HepG2 (cell line): ENCODE data around the gene UROS. TPM values are rescaled to one million over a fixed set of nuclear protein-coding genes. Genes with fewer than 3 reads are reported as not detected.
A peak's percentile ranks its signal among the peaks of the same experiment; 100 is the strongest.

Experiments used
- AHR ChIP-seq: IDR thresholded peaks from 2 replicates; pipeline ENCODE4 v1.6.1; 2018; ENCODE audit warnings: missing genetic modification reagents, missing compliant biosample characterization
- DNMT3B ChIP-seq: conservative IDR thresholded peaks from 2 replicates; pipeline ENCODE4 v1.6.1; 2016; ENCODE audit warnings: missing biosample characterization, control low read depth
- HOXA5 ChIP-seq: sonication (generic); formaldehyde crosslinking; IDR thresholded peaks from 2 replicates; pipeline ENCODE4 v1.4.0; 2020; ENCODE audit warnings: missing genetic modification reagents
- KDM1A ChIP-seq: IDR thresholded peaks from 2 replicates; pipeline ENCODE4 v1.6.1; 2016; ENCODE audit warnings: missing compliant biosample characterization
- MAFG ChIP-seq: sonication (generic); formaldehyde crosslinking; IDR thresholded peaks from 2 replicates; pipeline ENCODE4 v1.5.1; 2020; ENCODE audit warnings: mild to moderate bottlenecking, missing genetic modification reagents
- MBNL3 ChIP-seq: fragments of 250-450 bp; sonication (Bioruptor Pico); conservative IDR thresholded peaks from 2 replicates; pipeline ENCODE4 v1.8.0; 2022; ENCODE audit warnings: mild to moderate bottlenecking, inconsistent platforms
- NFE2L1 ChIP-seq: sonication (generic); formaldehyde crosslinking; IDR thresholded peaks from 2 replicates; pipeline ENCODE4 v1.4.0; 2020; ENCODE audit warnings: missing genetic modification reagents, mild to moderate bottlenecking, borderline replicate concordance
- PAX8 ChIP-seq: sonication (generic); formaldehyde crosslinking; IDR thresholded peaks from 2 replicates; pipeline ENCODE4 v1.8.0; 2022; ENCODE audit warnings: mild to moderate bottlenecking, missing genetic modification reagents, borderline replicate concordance
- PRDM15 ChIP-seq: sonication (generic); formaldehyde crosslinking; IDR thresholded peaks from 2 replicates; pipeline ENCODE4 v1.4.0; 2020; ENCODE audit warnings: missing genetic modification reagents
- SOX13 ChIP-seq, 3 experiments: fragments of 450-650 bp in 1 of 3; sonication (generic) in 1 of 3; formaldehyde crosslinking in 1 of 3; IDR thresholded peaks in 2 of 3; conservative IDR thresholded peaks in 1 of 3; 2 replicates each; pipeline versions ENCODE4 v1.5.0 to v1.6.1; 2016 to 2020; ENCODE audit warnings: antibody characterized with exemption in 1 of 3, mild to moderate bottlenecking in 1 of 3, missing compliant biosample characterization in 1 of 3, missing genetic modification reagents in 1 of 3, moderate library complexity in 1 of 3
- SOX5 ChIP-seq: IDR thresholded peaks from 2 replicates; pipeline ENCODE4 v1.6.1; 2016; ENCODE audit warnings: borderline replicate concordance
- STAG1 ChIP-seq: sonication (generic); formaldehyde crosslinking; IDR thresholded peaks from 2 replicates; pipeline ENCODE4 v1.4.0; 2020; ENCODE audit warnings: missing genetic modification reagents
- TBP ChIP-seq: sonication (generic); formaldehyde crosslinking; IDR thresholded peaks from 2 replicates; pipeline ENCODE4 v1.5.0; 2020; ENCODE audit warnings: missing genetic modification reagents
- ZBED4 ChIP-seq: sonication (generic); formaldehyde crosslinking; IDR thresholded peaks from 2 replicates; pipeline ENCODE4 v1.4.0; 2020; ENCODE audit warnings: missing genetic modification reagents, borderline replicate concordance
- ZBTB3 ChIP-seq: sonication (generic); formaldehyde crosslinking; IDR thresholded peaks from 2 replicates; pipeline ENCODE4 v1.4.0; 2020; ENCODE audit warnings: low read depth, mild to moderate bottlenecking, moderate library complexity, missing genetic modification reagents, borderline replicate concordance
- ZBTB38 ChIP-seq: sonication (generic); formaldehyde crosslinking; IDR thresholded peaks from 2 replicates; pipeline ENCODE4 v1.5.1; 2020; ENCODE audit warnings: mild to moderate bottlenecking, missing genetic modification reagents
- ZMYM2 ChIP-seq: sonication (generic); formaldehyde crosslinking; IDR thresholded peaks from 2 replicates; pipeline ENCODE4 v1.8.0; 2022; ENCODE audit warnings: mild to moderate bottlenecking, missing genetic modification reagents
- ZNF17 ChIP-seq: sonication (generic); formaldehyde crosslinking; IDR thresholded peaks from 2 replicates; pipeline ENCODE4 v1.5.0; 2020; ENCODE audit warnings: mild to moderate bottlenecking, missing genetic modification reagents
- ZNF180 ChIP-seq: sonication (generic); formaldehyde crosslinking; IDR thresholded peaks from 2 replicates; pipeline ENCODE4 v1.4.0; 2020; ENCODE audit warnings: low read depth, missing genetic modification reagents, borderline replicate concordance
- ZNF382 ChIP-seq: sonication (generic); formaldehyde crosslinking; IDR thresholded peaks from 2 replicates; pipeline ENCODE4 v1.5.0; 2020; ENCODE audit warnings: missing genetic modification reagents, mild to moderate bottlenecking, borderline replicate concordance
- ZNF709 ChIP-seq: sonication (generic); formaldehyde crosslinking; IDR thresholded peaks from 2 replicates; pipeline ENCODE4 v1.5.0; 2020; ENCODE audit warnings: mild to moderate bottlenecking, missing genetic modification reagents
- ZNF878 ChIP-seq: sonication (generic); formaldehyde crosslinking; IDR thresholded peaks from 2 replicates; pipeline ENCODE4 v1.8.1; 2023; ENCODE audit warnings: mild to moderate bottlenecking, missing genetic modification reagents, moderate library complexity
- ZSCAN22 ChIP-seq: sonication (generic); formaldehyde crosslinking; IDR thresholded peaks from 2 replicates; pipeline ENCODE4 v1.4.0; 2020; ENCODE audit warnings: mild to moderate bottlenecking, missing genetic modification reagents
- polyA plus RNA-seq, 8 experiments: library from polyadenylated mRNA; depleted of rRNA in 3 of 8; stranded (reverse) in 7 of 8; unstranded in 1 of 8; fragments of >200 nt; fragmentation: Illumina TruSeq in 4 of 8; extraction: Trizol in 4 of 8; gene quantifications; 2 replicates each; pipeline versions ENCODE4 v1.2.1 to v1.2.3, GENCODE V29; 2011 to 2016; ENCODE audit warnings: low read depth in 4 of 8, missing spikeins in 1 of 8, mixed read lengths in 1 of 8; ENCODE audit not compliant: insufficient read depth in 1 of 8
- total RNA-seq, 5 experiments: library from RNA; depleted of rRNA; stranded (reverse); fragments of >200 nt; fragmentation: Illumina TruSeq; extraction: Trizol; gene quantifications; 2 replicates each; pipeline ENCODE4 v1.2.3, GENCODE V29; 2016; ENCODE audit warnings: low read depth in 1 of 5

Gene UROS
- total and polyA plus RNA-seq, 2 of the 13 experiments (the other 11 are each of a cell fraction or from before 2014, with no cell fraction given): 14.8 to 49.9 TPM

- TF ChIP-seq ZBED4: no peak
- TF ChIP-seq NFE2L1 (CRISPR knock-in tag): no peak
- no peak for TF ChIP-seq MAFG
- no peak for TF ChIP-seq PAX8 (CRISPR knock-in tag)
- no peak for TF ChIP-seq ZNF382 (CRISPR knock-in tag)
- TF ChIP-seq ZMYM2: no peak
- TF ChIP-seq AHR: peak; percentile 20; the same call in 1 of the 2 replicates
- no peak for TF ChIP-seq ZBTB3
- no peak for TF ChIP-seq HOXA5
- no peak for TF ChIP-seq ZNF180 (CRISPR knock-in tag)
- no peak for TF ChIP-seq SOX5 (CRISPR knock-in tag)
- TF ChIP-seq PRDM15 (CRISPR knock-in tag): no peak
- TF ChIP-seq SOX13 (IDR thresholded peaks at IDR 0.05): no peak
- no peak for TF ChIP-seq SOX13 (CRISPR knock-in tag; conservative IDR thresholded peaks at IDR 0.05 in 1 of 2, IDR thresholded peaks at IDR 0.05 in 1 of 2)
- no peak for TF ChIP-seq ZBTB38 (CRISPR knock-in tag)
- TF ChIP-seq ZNF709 (CRISPR knock-in tag): no peak
- no peak for TF ChIP-seq ZNF878
- no peak for TF ChIP-seq TBP (CRISPR knock-in tag)
- no peak for TF ChIP-seq KDM1A (CRISPR knock-in tag)
- TF ChIP-seq ZNF17: no peak
- TF ChIP-seq STAG1 (CRISPR knock-in tag): no peak
- TF ChIP-seq ZSCAN22: no peak
- TF ChIP-seq DNMT3B (CRISPR knock-in tag): no peak
- no peak for TF ChIP-seq MBNL3 (CRISPR knock-in tag)
Observed at GRCh38 chr10:125822878-125823662, at the start of gene UROS, which contains the start of gene BCCIP (continued).
